Measurements from ENCODE around the gene ARHGAP6.

The ARHGAP6 gene

DNA sequence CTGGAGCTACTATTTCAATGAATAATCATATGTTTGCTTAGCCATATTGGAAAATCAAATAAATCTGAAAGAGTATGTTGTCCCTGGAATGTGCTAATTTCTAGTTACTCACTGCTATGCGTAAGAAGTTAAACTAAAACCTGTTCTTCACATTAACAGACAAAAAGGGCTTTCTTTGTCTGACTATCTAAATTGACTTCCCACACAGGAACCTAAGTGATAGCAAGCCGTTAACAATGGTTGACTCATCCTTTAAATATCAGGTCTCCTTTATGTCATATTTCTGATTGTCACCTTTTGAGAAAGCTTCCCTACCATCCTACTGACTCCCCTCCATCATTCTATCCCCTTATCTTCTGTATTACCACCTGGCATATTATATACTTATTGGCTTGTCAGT is 291.1 kb downstream of the ARHGAP6 start:
- Histone ChIP-seq H3F3A (ENCODE audit: insufficient read depth, low read length) (no peaks in the 10 kb centered on the region), H3K4me2 (ENCODE audit: low read depth, low read length) (no peak overlapping the region), H3K4me1 (ENCODE audit: low read length) (no peaks in the 10 kb centered on the region), H3K9me2 (replicated peaks; ENCODE audit: insufficient read depth, low read length) (no peaks in the 10 kb centered on the region), H4K20me1 (ENCODE audit: insufficient read depth, low read length) (no peaks in the 10 kb centered on the region), H3K79me2 (ENCODE audit: low read length) (peaks cover 79% of the 10 kb centered on the region), H3K4me3 (ENCODE audit: low read length) (no peak overlapping the region), H2AFZ (ENCODE audit: low read length) (no peak overlapping the region), H3K36me3 (replicated peaks; ENCODE audit: insufficient read depth, low read length) (no peaks in the 10 kb centered on the region), H3K9ac (ENCODE audit: low read length) (no peak overlapping the region), H3K27me3 (replicated peaks; ENCODE audit: insufficient read depth, low read length) (no peaks in the 10 kb centered on the region), H3K27ac (ENCODE audit: low read length) (no peak overlapping the region), H3K9me3 (replicated peaks; ENCODE audit: insufficient read depth, low read length) (no peaks in the 10 kb centered on the region)
- no peak for TF ChIP-seq EZH2 (optimal IDR thresholded peaks at IDR 0.05; ENCODE audit: low read depth, low read length)
- TF ChIP-seq, protein P1, sequence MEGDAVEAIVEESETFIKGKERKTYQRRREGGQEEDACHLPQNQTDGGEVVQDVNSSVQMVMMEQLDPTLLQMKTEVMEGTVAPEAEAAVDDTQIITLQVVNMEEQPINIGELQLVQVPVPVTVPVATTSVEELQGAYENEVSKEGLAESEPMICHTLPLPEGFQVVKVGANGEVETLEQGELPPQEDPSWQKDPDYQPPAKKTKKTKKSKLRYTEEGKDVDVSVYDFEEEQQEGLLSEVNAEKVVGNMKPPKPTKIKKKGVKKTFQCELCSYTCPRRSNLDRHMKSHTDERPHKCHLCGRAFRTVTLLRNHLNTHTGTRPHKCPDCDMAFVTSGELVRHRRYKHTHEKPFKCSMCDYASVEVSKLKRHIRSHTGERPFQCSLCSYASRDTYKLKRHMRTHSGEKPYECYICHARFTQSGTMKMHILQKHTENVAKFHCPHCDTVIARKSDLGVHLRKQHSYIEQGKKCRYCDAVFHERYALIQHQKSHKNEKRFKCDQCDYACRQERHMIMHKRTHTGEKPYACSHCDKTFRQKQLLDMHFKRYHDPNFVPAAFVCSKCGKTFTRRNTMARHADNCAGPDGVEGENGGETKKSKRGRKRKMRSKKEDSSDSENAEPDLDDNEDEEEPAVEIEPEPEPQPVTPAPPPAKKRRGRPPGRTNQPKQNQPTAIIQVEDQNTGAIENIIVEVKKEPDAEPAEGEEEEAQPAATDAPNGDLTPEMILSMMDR (IDR thresholded peaks at IDR 0.05; ENCODE audit: low read length) = no peak
- no peak for TF ChIP-seq EZH2phosphoT487 (IDR thresholded peaks at IDR 0.05; ENCODE audit: low read length)
- no peak for DNase-seq

DNA sequence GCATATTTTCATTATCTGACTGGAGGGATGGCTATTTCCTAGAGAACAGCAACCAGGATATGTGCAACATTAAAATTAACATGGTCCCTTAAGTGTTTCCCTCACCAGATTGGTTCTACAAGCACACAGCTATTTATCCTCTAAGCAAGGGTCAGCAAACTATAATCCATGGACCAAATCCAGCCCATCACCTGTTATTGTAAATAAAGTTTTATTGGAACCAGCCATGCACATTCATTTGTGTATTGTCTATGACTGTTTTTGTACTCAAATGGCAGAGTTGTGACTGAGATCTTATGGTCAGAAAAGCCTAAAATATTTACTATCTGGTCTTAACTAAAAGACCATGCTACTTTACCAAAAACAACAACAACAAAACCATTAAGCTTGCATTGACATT is 294.6 kb downstream of the ARHGAP6 start:
- no peak for DNase-seq
- no peak overlapping the region for H3K9ac ChIP-seq (ENCODE audit: low read length)
- no peaks in the 10 kb centered on the region for H3K36me3 ChIP-seq (replicated peaks; ENCODE audit: insufficient read depth, low read length)
- H4K20me1 ChIP-seq (ENCODE audit: insufficient read depth, low read length) = no peaks in the 10 kb centered on the region
- TF ChIP-seq, protein P1 (IDR thresholded peaks at IDR 0.05; ENCODE audit: low read length) = no peak
- TF ChIP-seq EZH2phosphoT487 (IDR thresholded peaks at IDR 0.05; ENCODE audit: low read length) (no peak), EZH2 (optimal IDR thresholded peaks at IDR 0.05; ENCODE audit: low read depth, low read length) (no peak)
- H3K79me2 ChIP-seq (ENCODE audit: low read length) = peaks cover 66% of the 10 kb centered on the region
- no peak overlapping the region for H3K4me3 ChIP-seq (ENCODE audit: low read length)
- 0 out of 2 replicates have a peak, but pooled peaks cover 4% of the 10 kb centered on the region for H3K4me1 ChIP-seq (ENCODE audit: low read length)
- no peak overlapping the region for H3K27ac ChIP-seq (ENCODE audit: low read length)
- H2AFZ ChIP-seq (ENCODE audit: low read length) = no peak overlapping the region
- no peak overlapping the region for H3K4me2 ChIP-seq (ENCODE audit: low read depth, low read length)
- H3K9me3 ChIP-seq (replicated peaks; ENCODE audit: insufficient read depth, low read length) = no peaks in the 10 kb centered on the region
- no peaks in the 10 kb centered on the region for H3K27me3 ChIP-seq (replicated peaks; ENCODE audit: insufficient read depth, low read length)
- no peaks in the 10 kb centered on the region for H3K9me2 ChIP-seq (replicated peaks; ENCODE audit: insufficient read depth, low read length)
- no peaks in the 10 kb centered on the region for H3F3A ChIP-seq (ENCODE audit: insufficient read depth, low read length)

DNA sequence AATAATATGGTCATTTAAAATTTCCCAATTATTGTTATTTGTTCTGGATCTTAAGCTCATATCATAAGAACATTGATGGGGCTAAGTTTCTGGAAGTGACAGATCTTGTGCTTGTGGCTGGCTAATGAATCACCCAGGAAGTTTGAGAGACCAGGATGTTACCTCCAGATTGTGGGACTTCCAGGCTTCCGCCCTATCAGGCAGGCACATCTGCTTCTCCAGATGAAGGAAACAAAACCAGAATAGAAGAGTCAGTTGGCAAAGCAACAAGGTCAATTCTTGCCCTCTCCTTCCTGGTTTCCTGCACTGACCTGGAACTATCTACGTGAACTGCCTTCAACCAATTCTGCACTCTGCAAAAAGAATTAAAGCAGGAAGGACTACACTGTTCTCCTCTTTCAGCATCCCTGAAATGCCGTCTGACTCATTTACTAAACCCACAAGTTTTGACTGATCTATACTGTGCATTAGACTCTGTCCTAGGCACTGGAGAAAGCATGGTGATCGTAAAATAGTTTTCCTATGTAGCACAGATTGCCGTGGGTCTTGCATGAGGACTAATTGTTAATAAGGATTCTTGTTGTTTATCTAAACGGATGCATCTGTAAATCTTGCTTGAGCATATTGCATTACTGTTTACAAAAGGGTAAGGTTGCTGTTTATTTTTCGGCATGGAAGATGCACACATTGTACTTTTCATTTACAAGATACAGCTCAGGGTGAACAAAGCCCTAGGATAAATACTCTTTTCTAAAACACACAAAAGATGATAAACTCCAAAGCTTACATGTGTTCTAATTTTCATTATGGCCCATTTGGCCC is 297.9 kb downstream of the ARHGAP6 start:
- Histone ChIP-seq H4K20me1 (ENCODE audit: insufficient read depth, low read length) (no peaks in the 10 kb centered on the region), H3K9me3 (replicated peaks; ENCODE audit: insufficient read depth, low read length) (no peaks in the 10 kb centered on the region), H2AFZ (ENCODE audit: low read length) (no peak overlapping the region), H3K79me2 (ENCODE audit: low read length) (peaks cover 61% of the 10 kb centered on the region), H3K4me1 (ENCODE audit: low read length) (peaks cover 31% of the 10 kb centered on the region), H3K27me3 (replicated peaks; ENCODE audit: insufficient read depth, low read length) (no peaks in the 10 kb centered on the region), H3K27ac (ENCODE audit: low read length) (no peak overlapping the region), H3K4me2 (ENCODE audit: low read depth, low read length) (no peak overlapping the region), H3K4me3 (ENCODE audit: low read length) (no peak overlapping the region), H3F3A (ENCODE audit: insufficient read depth, low read length) (peaks cover 17% of the 10 kb centered on the region), H3K36me3 (replicated peaks; ENCODE audit: insufficient read depth, low read length) (no peaks in the 10 kb centered on the region), H3K9ac (ENCODE audit: low read length) (no peak overlapping the region), H3K9me2 (replicated peaks; ENCODE audit: insufficient read depth, low read length) (no peaks in the 10 kb centered on the region)
- DNase-seq = no peak
- no peak for TF ChIP-seq EZH2phosphoT487 (IDR thresholded peaks at IDR 0.05; ENCODE audit: low read length)

DNA sequence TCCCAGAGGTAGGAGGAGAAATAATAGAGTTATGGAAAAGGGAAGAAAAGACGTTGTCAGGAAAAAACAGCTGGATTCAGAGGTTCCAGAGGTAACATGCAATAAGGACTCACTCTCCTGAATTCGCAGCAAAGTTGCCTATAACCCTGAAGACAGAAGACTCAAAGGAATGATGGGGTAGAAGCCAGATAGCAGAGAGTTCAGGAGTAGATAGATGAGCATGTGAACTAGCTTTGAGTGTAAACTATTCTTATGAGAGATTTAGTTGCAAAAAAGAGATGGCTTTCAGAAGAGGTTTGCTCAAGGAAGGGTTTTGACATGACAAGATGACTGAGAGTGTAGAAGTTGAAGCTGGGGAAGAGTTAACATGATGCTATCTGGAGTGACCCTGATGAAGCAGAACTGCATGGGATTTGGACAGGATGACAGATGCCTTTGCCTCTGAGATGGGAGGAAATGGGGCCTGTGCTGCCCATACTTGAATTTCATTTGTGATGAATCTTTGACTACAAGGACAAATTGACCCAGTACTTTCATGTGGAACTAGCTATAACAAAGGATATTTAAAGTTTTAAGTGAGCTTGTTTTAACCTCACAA is 298.6 kb downstream of the ARHGAP6 start:
- H3K27me3 ChIP-seq (replicated peaks; ENCODE audit: insufficient read depth, low read length) = no peaks in the 10 kb centered on the region
- TF ChIP-seq, protein P1 (IDR thresholded peaks at IDR 0.05; ENCODE audit: low read length) = no peak
- TF ChIP-seq EZH2phosphoT487 (IDR thresholded peaks at IDR 0.05; ENCODE audit: low read length) (no peak), EZH2 (optimal IDR thresholded peaks at IDR 0.05; ENCODE audit: low read depth, low read length) (no peak)

More for the DNA sequence above, 298.6 kb downstream of the ARHGAP6 start:
- Histone ChIP-seq H3K36me3 (replicated peaks; ENCODE audit: insufficient read depth, low read length) (no peaks in the 10 kb centered on the region), H3K9ac (ENCODE audit: low read length) (no peak overlapping the region), H3F3A (ENCODE audit: insufficient read depth, low read length) (peaks cover 21% of the 10 kb centered on the region), H3K9me2 (replicated peaks; ENCODE audit: insufficient read depth, low read length) (no peaks in the 10 kb centered on the region), H4K20me1 (ENCODE audit: insufficient read depth, low read length) (no peaks in the 10 kb centered on the region), H3K79me2 (ENCODE audit: low read length) (peaks cover 61% of the 10 kb centered on the region), H3K4me1 (ENCODE audit: low read length) (peaks cover 31% of the 10 kb centered on the region), H2AFZ (ENCODE audit: low read length) (no peak overlapping the region), H3K9me3 (replicated peaks; ENCODE audit: insufficient read depth, low read length) (no peaks in the 10 kb centered on the region), H3K27ac (ENCODE audit: low read length) (no peak overlapping the region), H3K4me2 (ENCODE audit: low read depth, low read length) (no peak overlapping the region), H3K4me3 (ENCODE audit: low read length) (no peak overlapping the region)
- no peak for DNase-seq
